Stimulated activated CD8-positive, alpha-beta memory T cell treated with anti-CD3 and anti-CD28 coated beads, Interleukin-2, amount 100 ng/mL, for 1 hour (primary cell): Measurements from ENCODE around the gene OAS2.
A peak's percentile ranks its signal among the peaks of the same experiment; 100 is the strongest.

Source experiments
- DNase-seq, 2 donors: peaks; one replicate each; pipeline ENCODE4 v3.0.0-alpha.2; 2020; ENCODE audit warnings: low read depth in 2 of 2

The OAS2 gene

GRCh38 chr12:112978163-112979040 is at the start of gene OAS2:
TSS of gene OAS2 (plus strand) at chr12:112978519. CDS start at chr12:112978609, 90 bp downstream.
- DNase-seq, result peak; percentile 47 to 62

- no peak for DNase-seq
Measured at GRCh38 chr12:112928978-112929377, 49.3 kb upstream of the OAS2 start.

GRCh38 chr12:112929715-112930114 is 48.6 kb upstream of the OAS2 start:
- no peak for DNase-seq

GRCh38 chr12:112930350-112930749 is 48.0 kb upstream of the OAS2 start:
- DNase-seq, result no peak

GRCh38 chr12:112932485-112933128 is 45.7 kb upstream of the OAS2 start:
- no peak for DNase-seq

GRCh38 chr12:112933129-112933505 is 45.2 kb upstream of the OAS2 start:
- no peak for DNase-seq

- no peak for DNase-seq
Measured at GRCh38 chr12:112936264-112936663, 42.1 kb upstream of the OAS2 start.

- no peak for DNase-seq
Measured at GRCh38 chr12:112936927-112937326, 41.4 kb upstream of the OAS2 start.

GRCh38 chr12:112937741-112938719 is 40.3 kb upstream of the OAS2 start, which contains the start of gene OAS3:
TSS of gene OAS3 (plus strand) at chr12:112938474. CDS start at chr12:112938531, 57 bp downstream.
- DNase-seq, result peak; percentile 43 to 62

GRCh38 chr12:112938751-112939150 is 39.6 kb upstream of the OAS2 start:
- no peak for DNase-seq

- no peak for DNase-seq
Measured at GRCh38 chr12:112939761-112940381, 38.4 kb upstream of the OAS2 start.

- no peak for DNase-seq
Measured at GRCh38 chr12:112941528-112942335, 36.6 kb upstream of the OAS2 start.

- no peak for DNase-seq
Measured at GRCh38 chr12:112942572-112942971, 35.7 kb upstream of the OAS2 start.

GRCh38 chr12:112944024-112944690 is 34.2 kb upstream of the OAS2 start:
- no peak for DNase-seq

- DNase-seq, result no peak
Measured at GRCh38 chr12:112945515-112945914, 32.8 kb upstream of the OAS2 start.

- no peak for DNase-seq
Measured at GRCh38 chr12:112946236-112947000, 31.9 kb upstream of the OAS2 start.

- DNase-seq, result no peak
Measured at GRCh38 chr12:112947314-112947713, 31.0 kb upstream of the OAS2 start.

- no peak for DNase-seq
Measured at GRCh38 chr12:112947761-112948160, 30.6 kb upstream of the OAS2 start.

GRCh38 chr12:112948806-112949205 is 29.5 kb upstream of the OAS2 start:
- no peak for DNase-seq
